GM13976 (cell line): ENCODE measurements around the gene SIRPB1.

Experiments
- DNase-seq: peaks from one replicate; pipeline ENCODE4 v3.0.0; 2012; ENCODE audit warnings: low spot score
- CTCF ChIP-seq: IDR thresholded peaks from 2 replicates; pipeline ENCODE4 v1.5.1; 2012; ENCODE audit warnings: borderline replicate concordance, mild to moderate bottlenecking; ENCODE audit not compliant: insufficient read depth; ENCODE audit errors: extremely low read depth, missing control alignments, control extremely low read depth
- in situ Hi-C: fragments of 300-500 bp; cut with MboI; formaldehyde crosslinking; loops from one replicate; pipeline ENCODE4 v1.12.0; 2022; ENCODE audit warnings: low sequenced_read_pairs, mixed read lengths, inconsistent platforms; ENCODE audit not compliant: unreplicated experiment

Gene SIRPB1

GRCh38 chr20:1637226-1637625 lies 17.4 kb upstream of the SIRPB1 start:
- in situ Hi-C loops, result no loop called here
- TF ChIP-seq CTCF, result no peak
- no peak for DNase-seq

GRCh38 chr20:1636621-1637020 lies 16.8 kb upstream of the SIRPB1 start:
- in situ Hi-C loops, result no loop called here
- no peak for DNase-seq
- TF ChIP-seq CTCF, result no peak

- no peak for TF ChIP-seq CTCF
- DNase-seq, result no peak
- in situ Hi-C loops, result no loop called here
Measured at GRCh38 chr20:1635291-1635979, 15.6 kb upstream of the SIRPB1 start.

- DNase-seq, result no peak
- in situ Hi-C loops, result no loop called here
- no peak for TF ChIP-seq CTCF
Measured at GRCh38 chr20:1633535-1633934, 13.7 kb upstream of the SIRPB1 start.

- no peak for TF ChIP-seq CTCF
- in situ Hi-C loops, result no loop called here
- peak; percentile 51 for DNase-seq
Measured at GRCh38 chr20:1632178-1632577, 12.4 kb upstream of the SIRPB1 start.

GRCh38 chr20:1631309-1632151 lies 11.7 kb upstream of the SIRPB1 start:
- in situ Hi-C loops, result no loop called here
- TF ChIP-seq CTCF, result no peak
- no peak for DNase-seq
